SK-N-SH (cell line): ENCODE measurements around the gene EP400. TPM values are rescaled to one million over a fixed set of nuclear protein-coding genes. Genes with fewer than 3 reads are reported as not detected.

ENCODE experiments used
- CTCF ChIA-PET: fragments of 300-600, 350-600 bp; formaldehyde crosslinking; extraction: SDS; loops from one replicate; lab custom pipeline; 2021; lab: Yijun Ruan, JAX
- POLR2A ChIA-PET: fragments of 350-600 bp; sonication (Branson Sonifier 250); formaldehyde crosslinking; extraction: SDS; loops from one replicate; lab custom pipeline; 2020; ENCODE audit warnings: antibody characterized with exemption, inconsistent platforms; lab: Yijun Ruan, JAX
- DNase-seq: peaks from one replicate; pipeline ENCODE4 v3.0.0; 2012
- H2AFZ ChIP-seq: fragments of 200-600 bp; sonication (generic); 2 replicates; pipeline ENCODE4 v1.8.1; 2016; ENCODE audit warnings: antibody characterized with exemption, mild to moderate bottlenecking, low read depth
- H3F3A ChIP-seq: fragments of 200-600 bp; sonication (generic); replicated peaks from 2 replicates; pipeline ENCODE3; 2016; ENCODE audit warnings: antibody characterized with exemption, mild to moderate bottlenecking; ENCODE audit not compliant: insufficient read depth
- H3K27ac ChIP-seq, 2 experiments: fragments of 200-500 bp in 1 of 2; fragments of 200-600 bp in 1 of 2; sonication (Bioruptor generic) in 1 of 2; sonication (generic), shearing (Covaris generic) in 1 of 2; 2 replicates each; pipeline versions ENCODE4 v1.5.1 to v1.6.1; 2014 to 2016; ENCODE audit warnings: low read depth in 2 of 2, inconsistent platforms in 1 of 2, low read length in 1 of 2, mild to moderate bottlenecking in 1 of 2, mixed read lengths in 1 of 2
- H3K27me3 ChIP-seq: fragments of 200-600 bp; sonication (generic), shearing (Covaris generic); 2 replicates; pipeline ENCODE4 v1.6.1; 2016; ENCODE audit warnings: mixed run types; ENCODE audit not compliant: insufficient read depth
- H3K36me3 ChIP-seq, 2 experiments: fragments of 200-500 bp in 1 of 2; fragments of 200-600 bp in 1 of 2; sonication (Bioruptor generic) in 1 of 2; sonication (generic) in 1 of 2; replicated peaks in 1 of 2; 2 replicates each; pipeline versions ENCODE3 to v1.5.1; 2014 to 2016; ENCODE audit warnings: low read length in 1 of 2, mild to moderate bottlenecking in 1 of 2; ENCODE audit not compliant: insufficient read depth in 2 of 2, control insufficient read depth in 1 of 2
- H3K4me1 ChIP-seq, 2 experiments: fragments of 200-500 bp in 1 of 2; fragments of 200-600 bp in 1 of 2; sonication (Bioruptor generic) in 1 of 2; sonication (generic), shearing (Covaris generic) in 1 of 2; 2 replicates each; pipeline versions ENCODE4 v1.5.1 to v1.6.1; 2014 to 2016; ENCODE audit warnings: low read depth in 1 of 2, low read length in 1 of 2, mixed run types in 1 of 2; ENCODE audit not compliant: insufficient read depth in 2 of 2, control insufficient read depth in 1 of 2
- H3K4me2 ChIP-seq: fragments of 200-600 bp; sonication (generic), shearing (Covaris generic); 2 replicates; pipeline ENCODE4 v1.6.1; 2017; ENCODE audit warnings: mixed run types
- H3K4me3 ChIP-seq, 2 experiments: fragments of 200-500 bp in 1 of 2; fragments of 200-600 bp in 1 of 2; sonication (Bioruptor generic) in 1 of 2; sonication (generic), shearing (Covaris generic) in 1 of 2; 2 replicates each; pipeline versions ENCODE4 v1.5.1 to v1.8.1; 2014 to 2016; ENCODE audit warnings: low read depth in 2 of 2, inconsistent platforms in 1 of 2, low read length in 1 of 2, mild to moderate bottlenecking in 1 of 2, mixed read lengths in 1 of 2, moderate library complexity in 1 of 2
- H3K79me2 ChIP-seq: fragments of 200-600 bp; sonication (generic); 2 replicates; pipeline ENCODE4 v1.8.1; 2017; ENCODE audit warnings: mild to moderate bottlenecking; ENCODE audit not compliant: insufficient read depth
- H3K9ac ChIP-seq: fragments of 200-600 bp; sonication (generic); 2 replicates; pipeline ENCODE4 v1.6.1; 2017; ENCODE audit warnings: mixed run types
- H3K9me2 ChIP-seq: fragments of 200-600 bp; sonication (generic); 2 replicates; pipeline ENCODE4 v1.6.1; 2017; ENCODE audit warnings: mixed run types
- H3K9me3 ChIP-seq: fragments of 200-600 bp; sonication (generic); 2 replicates; pipeline ENCODE4 v1.6.1; 2017; ENCODE audit warnings: mixed run types, mild to moderate bottlenecking, moderate library complexity
- H4K20me1 ChIP-seq: fragments of 200-600 bp; sonication (generic); 2 replicates; pipeline ENCODE4 v1.6.1; 2017; ENCODE audit warnings: mild to moderate bottlenecking, mixed run types; ENCODE audit not compliant: insufficient read depth
- CHD2 ChIP-seq: fragments of 150-350 bp; IDR thresholded peaks from 2 replicates; pipeline ENCODE4 v1.6.1; 2018; ENCODE audit warnings: low read length; ENCODE audit not compliant: partially characterized antibody
- ELF1 ChIP-seq: IDR thresholded peaks from 2 replicates; pipeline ENCODE4 v1.4.0; 2012
- EP300 ChIP-seq, 2 experiments: IDR thresholded peaks; 2 replicates each; pipeline versions ENCODE4 v1.4.0 to v1.6.1; 2012; ENCODE audit warnings: borderline replicate concordance in 1 of 2, low read depth in 1 of 2, low read length in 1 of 2
- EZH2phosphoT487 ChIP-seq: fragments of 200-600 bp; sonication (generic); IDR thresholded peaks from 2 replicates; pipeline ENCODE4 v1.6.1; 2017; ENCODE audit warnings: low read depth, mixed run types, mild to moderate bottlenecking, antibody characterized with exemption, moderate library complexity, borderline replicate concordance
- FOSL2 ChIP-seq: IDR thresholded peaks from 2 replicates; pipeline ENCODE4 v1.4.0; 2012; ENCODE audit warnings: low read depth, mild to moderate bottlenecking, moderate library complexity, borderline replicate concordance
- FOXJ3 ChIP-seq: sonication (generic); formaldehyde crosslinking; IDR thresholded peaks from 2 replicates; pipeline ENCODE4 v1.5.1; 2020; ENCODE audit warnings: mild to moderate bottlenecking, missing genetic modification reagents
- FOXM1 ChIP-seq: IDR thresholded peaks from 2 replicates; pipeline ENCODE4 v1.4.0; 2012; ENCODE audit warnings: low read depth, mild to moderate bottlenecking
- GABPA ChIP-seq: IDR thresholded peaks from 2 replicates; pipeline ENCODE4 v1.4.0; 2012; ENCODE audit warnings: low read depth, mild to moderate bottlenecking
- JUND ChIP-seq: IDR thresholded peaks from 2 replicates; pipeline ENCODE4 v1.4.0; 2012
- MAX ChIP-seq: IDR thresholded peaks from 2 replicates; pipeline ENCODE4 v1.4.0; 2012; ENCODE audit warnings: low read depth
- MXI1 ChIP-seq: IDR thresholded peaks from 2 replicates; pipeline ENCODE4 v1.6.1; 2012; ENCODE audit warnings: mild to moderate bottlenecking, low read depth, low read length, improper control_type of control experiment
- NRF1 ChIP-seq: IDR thresholded peaks from 2 replicates; pipeline ENCODE4 v1.6.1; 2012; ENCODE audit warnings: low read depth, mild to moderate bottlenecking, low read length
- PBX3 ChIP-seq: IDR thresholded peaks from 2 replicates; pipeline ENCODE4; 2012
- POLR2AphosphoS5 ChIP-seq: IDR thresholded peaks from 2 replicates; pipeline ENCODE4 v1.6.1; 2012; ENCODE audit warnings: low read depth, low read length
- RAD21 ChIP-seq: IDR thresholded peaks from 2 replicates; pipeline ENCODE4 v1.6.1; 2012; ENCODE audit warnings: mild to moderate bottlenecking, low read length
- RCOR1 ChIP-seq: fragments of 150-350 bp; IDR thresholded peaks from 2 replicates; pipeline ENCODE4 v1.6.1; 2017; ENCODE audit warnings: antibody characterized with exemption, low read length
- SIN3A ChIP-seq: IDR thresholded peaks from 2 replicates; pipeline ENCODE4 v1.6.1; 2012; ENCODE audit warnings: low read depth, mild to moderate bottlenecking, low read length, moderate library complexity, borderline replicate concordance
- SMC3 ChIP-seq: IDR thresholded peaks from 2 replicates; pipeline ENCODE4 v1.6.1; 2012; ENCODE audit warnings: low read depth, low read length, improper control_type of control experiment
- TAF1 ChIP-seq: IDR thresholded peaks from 2 replicates; pipeline ENCODE4 v1.6.1; 2012; ENCODE audit warnings: low read depth, mild to moderate bottlenecking, low read length, moderate library complexity, borderline replicate concordance
- TCF12 ChIP-seq: IDR thresholded peaks from 2 replicates; pipeline ENCODE4 v1.4.0; 2012
- TEAD4 ChIP-seq: IDR thresholded peaks from 2 replicates; pipeline ENCODE4 v1.4.0; 2012; ENCODE audit warnings: mild to moderate bottlenecking, borderline replicate concordance; ENCODE audit not compliant: insufficient read depth
- USF1 ChIP-seq: IDR thresholded peaks from 2 replicates; pipeline ENCODE4 v1.4.0; 2012; ENCODE audit warnings: low read depth, borderline replicate concordance
- USF2 ChIP-seq: fragments of 150-350 bp; IDR thresholded peaks from 2 replicates; pipeline ENCODE4 v1.6.1; 2017; ENCODE audit warnings: antibody characterized with exemption, low read length, low read depth, borderline replicate concordance
- WGBS: methylation state at CpG from one replicate; pipeline ENCODE4 v1.1.6; 2017; ENCODE audit warnings: low lambda C conversion rate; 5-methylcytosine and 5-hydroxymethylcytosine counted together
- polyA plus RNA-seq, 3 experiments: library from polyadenylated mRNA; depleted of rRNA; stranded (reverse); fragments of >200 nt; gene quantifications; 2 replicates each; pipeline ENCODE4 v1.2.3, GENCODE V29; 2012

EP400 gene
- polyA plus RNA-seq, 1 of the 3 experiments (the other 2 are of a cell fraction), result 7.0 TPM

- H2AFZ ChIP-seq, result no peak overlapping the region
- TF ChIP-seq TCF12, result no peak
- no peak for TF ChIP-seq GABPA
- no peak for TF ChIP-seq USF1
- TF ChIP-seq FOXJ3 (CRISPR knock-in tag), result no peak
- no peak for TF ChIP-seq MXI1
- no peak for TF ChIP-seq FOXM1
- no peak for TF ChIP-seq USF2
- no peak for TF ChIP-seq NRF1
- TF ChIP-seq EZH2phosphoT487, result no peak
- no peak for TF ChIP-seq ELF1
- no peak for TF ChIP-seq CHD2
- TF ChIP-seq, all 33 proteins: peak for 0
- Histone ChIP-seq H3K79me2 (no peaks in the 10 kb centered on the region), H3K36me3 (peaks cover 38 to 65% of the 10 kb centered on the region in 2 experiments), H3K4me2 (no peak overlapping the region), H3K9me2 (no peaks in the 10 kb centered on the region), H3K27me3 (no peaks in the 10 kb centered on the region), H3K4me1 (no peaks in the 10 kb centered on the region), H3K9ac (no peak overlapping the region), H3K4me3 (no peak overlapping the region), H3K9me3 (no peaks in the 10 kb centered on the region), H3F3A (no peaks in the 10 kb centered on the region), H4K20me1 (no peaks in the 10 kb centered on the region), H3K27ac (no peak overlapping the region)
- WGBS, result 95% methylated on average over 20 of the region's 30 CpGs
- ChIA-PET CTCF (no interaction called here), POLR2A (no interaction called here)
- no peak for DNase-seq
These were observed 112.1 kb downstream of the EP400 start for GRCh38 chr12:132061641-132062430.

GRCh38 chr12:132062481-132062880 is 112.7 kb downstream of the EP400 start:
- Histone ChIP-seq H3K36me3 (peaks cover 31 to 65% of the 10 kb centered on the region in 2 experiments), H3K9me3 (no peaks in the 10 kb centered on the region), H3K4me2 (no peak overlapping the region), H3K4me1 (no peaks in the 10 kb centered on the region; a peak in 1 of 4 replicates), H3K79me2 (no peaks in the 10 kb centered on the region), H3K27ac (no peak overlapping the region), H3F3A (no peaks in the 10 kb centered on the region), H4K20me1 (no peaks in the 10 kb centered on the region), H3K4me3 (no peak overlapping the region), H3K9me2 (no peaks in the 10 kb centered on the region), H2AFZ (no peak overlapping the region), H3K27me3 (no peaks in the 10 kb centered on the region), H3K9ac (no peak overlapping the region)
- DNase-seq, result no peak
- TF ChIP-seq SMC3 (no peak), USF1 (no peak), RCOR1 (no peak), FOSL2 (no peak), JUND (no peak), FOXJ3 (CRISPR knock-in tag) (no peak), GABPA (no peak), EP300 (IDR thresholded peaks at IDR 0.05; ENCODE audit: borderline replicate concordance in 1 of 2, low read depth in 1 of 2, low read length in 1 of 2) (no peak), RAD21 (no peak), MAX (no peak), TEAD4 (no peak), USF2 (no peak), PBX3 (no peak), TAF1 (no peak), POLR2AphosphoS5 (no peak), SIN3A (no peak), MXI1 (no peak)
- CTCF ChIA-PET, result no interaction called here
- POLR2A ChIA-PET, result no interaction called here
- WGBS, result 89% methylated on average over 14 of the region's 14 CpGs
